Measurements from ENCODE around the gene ELP2.
"Not testable (repeated sequence)": the region's sequence is repeated elsewhere in the genome, so short reads cannot be mapped to it uniquely, and the experiment has no call there.

Gene ELP2

GRCh38 chr18:36162981-36163380 is 33.3 kb downstream of the ELP2 start:
- TF ChIP-seq CTCF (IDR thresholded peaks at IDR 0.05; ENCODE audit: borderline replicate concordance, control extremely low read depth, extremely low read depth, insufficient read depth, missing control alignments): no peak
- DNase-seq (ENCODE audit: low spot score): no peak
- in situ Hi-C loops (cut with MboI; ENCODE audit: low sequenced_read_pairs, unreplicated experiment): no loop called here

- in situ Hi-C loops (cut with MboI; ENCODE audit: low sequenced_read_pairs, unreplicated experiment): no loop called here
- no peak for TF ChIP-seq CTCF (IDR thresholded peaks at IDR 0.05; ENCODE audit: borderline replicate concordance, control extremely low read depth, extremely low read depth, insufficient read depth, missing control alignments)
- no peak for DNase-seq (ENCODE audit: low spot score)
Observed at GRCh38 chr18:36167692-36168218, 38.1 kb downstream of the ELP2 start.

- in situ Hi-C loops (cut with MboI; ENCODE audit: low sequenced_read_pairs, unreplicated experiment); DNase-seq (ENCODE audit: low spot score): not testable (repeated sequence)
Observed at GRCh38 chr18:36168296-36168695, 38.6 kb downstream of the ELP2 start.

- no peak for TF ChIP-seq CTCF (IDR thresholded peaks at IDR 0.05; ENCODE audit: borderline replicate concordance, control extremely low read depth, extremely low read depth, insufficient read depth, missing control alignments)
- in situ Hi-C loops (cut with MboI; ENCODE audit: low sequenced_read_pairs, unreplicated experiment): no loop called here
- no peak for DNase-seq (ENCODE audit: low spot score)
Observed at GRCh38 chr18:36169938-36170337, 40.2 kb downstream of the ELP2 start.

GRCh38 chr18:36175481-36175880 is 45.8 kb downstream of the ELP2 start:
- TF ChIP-seq CTCF (IDR thresholded peaks at IDR 0.05; ENCODE audit: borderline replicate concordance, control extremely low read depth, extremely low read depth, insufficient read depth, missing control alignments): no peak
- in situ Hi-C loops (cut with MboI; ENCODE audit: low sequenced_read_pairs, unreplicated experiment): no loop called here
- no peak for DNase-seq (ENCODE audit: low spot score)

GRCh38 chr18:36176177-36176584 is 46.5 kb downstream of the ELP2 start:
- DNase-seq (ENCODE audit: low spot score): no peak
- no peak for TF ChIP-seq CTCF (IDR thresholded peaks at IDR 0.05; ENCODE audit: borderline replicate concordance, control extremely low read depth, extremely low read depth, insufficient read depth, missing control alignments)
- in situ Hi-C loops (cut with MboI; ENCODE audit: low sequenced_read_pairs, unreplicated experiment): no loop called here

- no peak for TF ChIP-seq CTCF (IDR thresholded peaks at IDR 0.05; ENCODE audit: borderline replicate concordance, control extremely low read depth, extremely low read depth, insufficient read depth, missing control alignments)
- DNase-seq (ENCODE audit: low spot score): no peak
- in situ Hi-C loops (cut with MboI; ENCODE audit: low sequenced_read_pairs, unreplicated experiment): no loop called here
Observed at GRCh38 chr18:36176711-36177110, 47.0 kb downstream of the ELP2 start.
